Measurements from ENCODE around the gene MDGA2.

The MDGA2 gene

GRCh38 chr14:47438650-47439140, 236.7 kb downstream of the MDGA2 start:
- peak overlapping the region; percentile 81 for H3K27ac ChIP-seq (ENCODE audit: low read depth, low read length)
- no peaks in the 10 kb centered on the region for H3K27me3 ChIP-seq (ENCODE audit: control insufficient read depth, insufficient read depth, low read length)
- H3K9ac ChIP-seq (ENCODE audit: low read depth, low read length), result no peak overlapping the region
- no peak overlapping the region; the same call in 1 of the 2 replicates for H3K4me3 ChIP-seq (ENCODE audit: low read depth, low read length)
- H3K4me1 ChIP-seq (ENCODE audit: control insufficient read depth, insufficient read depth, low read length), result peaks cover 43% of the 10 kb centered on the region
- no peaks in the 10 kb centered on the region for H3K9me3 ChIP-seq (ENCODE audit: control insufficient read depth, insufficient read depth, low read length)
- H3K36me3 ChIP-seq (ENCODE audit: control insufficient read depth, insufficient read depth, low read length), result no peaks in the 10 kb centered on the region

DNA sequence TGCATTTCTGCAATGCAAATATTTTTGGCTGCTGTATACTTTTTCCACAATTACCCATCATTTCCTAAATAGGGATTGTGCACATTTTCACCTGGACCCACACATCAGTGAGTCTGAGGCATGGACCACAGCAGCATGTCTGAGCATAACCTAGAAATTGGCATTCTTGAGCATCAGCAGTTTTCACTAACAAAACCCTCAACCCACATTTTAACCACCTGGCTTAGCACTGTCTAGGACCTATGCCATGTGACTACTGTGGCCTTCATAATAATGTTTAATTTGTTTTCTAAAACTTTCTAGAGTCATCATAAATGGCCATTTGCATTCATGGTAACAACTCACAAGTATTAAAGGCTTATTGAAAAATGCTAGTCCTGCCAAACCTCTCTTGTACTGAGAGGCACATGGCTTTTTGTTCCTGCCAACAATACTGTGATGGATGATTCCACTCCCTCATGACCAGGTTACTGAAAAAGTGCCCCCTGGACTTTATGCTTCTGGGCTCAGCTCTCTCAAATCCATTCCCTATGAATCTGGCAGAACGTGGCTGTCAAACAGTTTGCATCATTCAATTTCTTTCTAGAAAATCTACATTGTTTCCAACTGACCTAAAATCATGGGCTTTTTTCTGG, 240.0 kb downstream of the MDGA2 start:
- H3K4me3 ChIP-seq (ENCODE audit: low read depth, low read length), result no peak overlapping the region
- no peaks in the 10 kb centered on the region for H3K27me3 ChIP-seq (ENCODE audit: control insufficient read depth, insufficient read depth, low read length)
- H3K9ac ChIP-seq (ENCODE audit: low read depth, low read length), result no peak overlapping the region
- H3K9me3 ChIP-seq (ENCODE audit: control insufficient read depth, insufficient read depth, low read length), result no peaks in the 10 kb centered on the region
- peaks cover 45% of the 10 kb centered on the region for H3K4me1 ChIP-seq (ENCODE audit: control insufficient read depth, insufficient read depth, low read length)
- H3K27ac ChIP-seq (ENCODE audit: low read depth, low read length), result no peak overlapping the region
- no peaks in the 10 kb centered on the region for H3K36me3 ChIP-seq (ENCODE audit: control insufficient read depth, insufficient read depth, low read length)

DNA sequence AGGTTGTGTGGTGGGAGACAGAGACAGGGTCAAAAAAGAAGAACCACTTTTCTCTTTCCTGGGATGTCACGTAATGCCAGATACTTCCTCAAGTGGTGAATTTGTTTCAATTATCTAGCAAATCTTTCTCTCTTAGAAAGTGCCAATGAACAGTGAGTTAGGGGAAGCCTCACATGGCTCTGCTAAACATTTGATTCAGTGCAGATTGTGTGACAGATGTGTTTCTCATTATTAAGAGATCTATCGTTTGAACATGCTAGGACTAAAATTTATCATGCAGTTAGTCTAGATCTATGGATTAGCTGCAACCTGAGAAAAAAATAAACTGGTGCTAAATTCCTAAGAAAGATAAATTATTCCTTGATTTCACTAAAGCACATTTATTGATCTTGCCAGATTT, 247.8 kb downstream of the MDGA2 start:
- Histone ChIP-seq H3K9ac (ENCODE audit: low read depth, low read length) (no peak overlapping the region), H3K4me1 (ENCODE audit: control insufficient read depth, insufficient read depth, low read length) (peaks cover 7% of the 10 kb centered on the region), H3K36me3 (ENCODE audit: control insufficient read depth, insufficient read depth, low read length) (no peaks in the 10 kb centered on the region), H3K4me3 (ENCODE audit: low read depth, low read length) (no peak overlapping the region), H3K9me3 (ENCODE audit: control insufficient read depth, insufficient read depth, low read length) (no peaks in the 10 kb centered on the region), H3K27me3 (ENCODE audit: control insufficient read depth, insufficient read depth, low read length) (no peaks in the 10 kb centered on the region), H3K27ac (ENCODE audit: low read depth, low read length) (no peak overlapping the region)

DNA sequence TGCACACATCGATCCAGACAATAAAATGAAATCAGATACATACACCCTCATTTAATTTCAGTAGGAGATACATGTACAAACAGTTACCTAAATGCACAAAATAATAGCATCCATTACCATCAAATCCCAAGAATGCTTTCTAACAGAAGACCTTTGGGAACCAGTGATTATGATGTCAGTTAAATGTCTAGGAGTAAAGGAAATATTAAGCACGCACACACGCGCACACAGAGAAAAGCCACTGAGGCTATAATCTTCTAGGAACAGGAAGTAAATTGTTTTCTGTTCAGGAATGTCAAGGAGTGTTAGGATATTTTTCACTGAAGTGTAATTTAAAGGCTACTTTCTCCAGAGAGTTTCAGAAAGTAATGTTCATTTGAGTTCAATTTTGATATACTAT, 250.1 kb downstream of the MDGA2 start:
- H3K4me3 ChIP-seq (ENCODE audit: low read depth, low read length), result no peak overlapping the region
- H3K36me3 ChIP-seq (ENCODE audit: control insufficient read depth, insufficient read depth, low read length), result no peaks in the 10 kb centered on the region
- H3K9ac ChIP-seq (ENCODE audit: low read depth, low read length), result no peak overlapping the region
- H3K27ac ChIP-seq (ENCODE audit: low read depth, low read length), result no peak overlapping the region
- H3K27me3 ChIP-seq (ENCODE audit: control insufficient read depth, insufficient read depth, low read length), result no peaks in the 10 kb centered on the region
- H3K9me3 ChIP-seq (ENCODE audit: control insufficient read depth, insufficient read depth, low read length), result no peaks in the 10 kb centered on the region
- peaks cover 23% of the 10 kb centered on the region for H3K4me1 ChIP-seq (ENCODE audit: control insufficient read depth, insufficient read depth, low read length)

GRCh38 chr14:47422191-47422590, 253.2 kb downstream of the MDGA2 start:
- Histone ChIP-seq H3K4me3 (ENCODE audit: low read depth, low read length) (0 out of 2 replicates have a peak overlapping the region, but pooled peaks have one; percentile 18), H3K9me3 (ENCODE audit: control insufficient read depth, insufficient read depth, low read length) (no peaks in the 10 kb centered on the region), H3K36me3 (ENCODE audit: control insufficient read depth, insufficient read depth, low read length) (no peaks in the 10 kb centered on the region), H3K4me1 (ENCODE audit: control insufficient read depth, insufficient read depth, low read length) (peaks cover 23% of the 10 kb centered on the region), H3K9ac (ENCODE audit: low read depth, low read length) (no peak overlapping the region), H3K27ac (ENCODE audit: low read depth, low read length) (peak overlapping the region; percentile 46), H3K27me3 (ENCODE audit: control insufficient read depth, insufficient read depth, low read length) (no peaks in the 10 kb centered on the region)

- Histone ChIP-seq H3K4me1 (ENCODE audit: control insufficient read depth, insufficient read depth, low read length) (no peaks in the 10 kb centered on the region), H3K27me3 (ENCODE audit: control insufficient read depth, insufficient read depth, low read length) (no peaks in the 10 kb centered on the region), H3K4me3 (ENCODE audit: low read depth, low read length) (no peak overlapping the region), H3K9ac (ENCODE audit: low read depth, low read length) (no peak overlapping the region), H3K27ac (ENCODE audit: low read depth, low read length) (no peak overlapping the region), H3K9me3 (ENCODE audit: control insufficient read depth, insufficient read depth, low read length) (no peaks in the 10 kb centered on the region), H3K36me3 (ENCODE audit: control insufficient read depth, insufficient read depth, low read length) (no peaks in the 10 kb centered on the region)
These were observed 263.9 kb downstream of the MDGA2 start for GRCh38 chr14:47411523-47411922.

DNA sequence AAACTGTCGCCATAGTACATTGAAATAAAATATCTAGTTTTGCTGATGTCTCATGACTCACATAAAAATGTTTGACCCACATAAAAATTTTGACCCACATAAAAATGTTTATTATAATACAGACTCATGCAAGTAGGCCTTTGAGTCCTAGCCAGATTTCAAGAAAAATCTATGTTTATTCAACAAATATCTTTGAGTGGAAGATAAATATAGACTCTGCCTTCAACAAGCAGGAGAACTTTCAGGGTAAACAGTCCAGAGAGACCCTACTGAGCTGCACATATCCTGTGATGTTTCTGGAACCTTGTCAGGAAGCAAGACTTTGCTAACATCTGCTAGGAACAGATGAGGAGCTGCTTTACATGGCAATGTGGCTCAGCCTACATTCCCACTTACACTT, 283.1 kb downstream of the MDGA2 start:
- H3K9me3 ChIP-seq (ENCODE audit: control insufficient read depth, insufficient read depth, low read length), result no peaks in the 10 kb centered on the region
- no peaks in the 10 kb centered on the region for H3K36me3 ChIP-seq (ENCODE audit: control insufficient read depth, insufficient read depth, low read length)

DNA sequence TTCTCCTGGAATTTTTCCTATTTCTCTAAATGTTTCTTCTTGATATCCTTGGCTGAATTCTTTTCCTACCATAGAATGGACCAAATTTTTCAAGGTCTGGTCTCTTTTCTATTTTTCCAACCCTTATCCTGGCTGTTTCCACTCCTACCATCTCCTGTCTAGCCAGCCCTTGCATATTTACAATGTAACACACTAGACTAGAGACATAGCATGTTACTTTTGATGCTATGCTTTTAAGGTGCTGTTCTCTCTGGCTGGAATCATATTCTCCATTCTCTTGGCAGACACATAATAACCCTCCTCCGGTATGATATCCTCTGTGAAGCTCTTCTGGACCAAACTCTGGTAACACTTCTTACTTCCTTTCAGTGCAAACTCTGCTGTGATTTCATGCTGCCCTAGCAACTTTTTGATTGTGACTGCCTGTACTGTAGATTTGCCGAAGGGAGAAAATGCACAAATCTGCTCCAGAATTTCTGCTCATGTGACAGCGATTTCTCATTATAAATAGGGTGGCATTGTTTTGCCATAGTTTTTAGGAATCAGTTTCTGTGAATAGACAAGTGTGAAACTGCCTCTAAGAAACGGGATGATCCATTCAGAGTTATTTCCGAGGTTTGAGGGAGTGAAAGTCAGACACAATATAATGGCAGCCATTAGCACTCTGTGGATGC, 284.4 kb downstream of the MDGA2 start:
- Histone ChIP-seq H3K36me3 (ENCODE audit: control insufficient read depth, insufficient read depth, low read length) (no peaks in the 10 kb centered on the region), H3K27ac (ENCODE audit: low read depth, low read length) (no peak overlapping the region), H3K9me3 (ENCODE audit: control insufficient read depth, insufficient read depth, low read length) (no peaks in the 10 kb centered on the region), H3K27me3 (ENCODE audit: control insufficient read depth, insufficient read depth, low read length) (no peaks in the 10 kb centered on the region), H3K4me3 (ENCODE audit: low read depth, low read length) (no peak overlapping the region), H3K4me1 (ENCODE audit: control insufficient read depth, insufficient read depth, low read length) (peaks cover 19% of the 10 kb centered on the region), H3K9ac (ENCODE audit: low read depth, low read length) (no peak overlapping the region)

More for the DNA sequence above, 283.1 kb downstream of the MDGA2 start:
- Histone ChIP-seq H3K4me1 (ENCODE audit: control insufficient read depth, insufficient read depth, low read length) (peaks cover 19% of the 10 kb centered on the region), H3K27ac (ENCODE audit: low read depth, low read length) (no peak overlapping the region), H3K27me3 (ENCODE audit: control insufficient read depth, insufficient read depth, low read length) (no peaks in the 10 kb centered on the region), H3K4me3 (ENCODE audit: low read depth, low read length) (no peak overlapping the region), H3K9ac (ENCODE audit: low read depth, low read length) (no peak overlapping the region)

GRCh38 chr14:47389535-47389934, 285.9 kb downstream of the MDGA2 start:
- Histone ChIP-seq H3K36me3 (ENCODE audit: control insufficient read depth, insufficient read depth, low read length) (no peaks in the 10 kb centered on the region), H3K9ac (ENCODE audit: low read depth, low read length) (no peak overlapping the region), H3K4me1 (ENCODE audit: control insufficient read depth, insufficient read depth, low read length) (peaks cover 19% of the 10 kb centered on the region), H3K27me3 (ENCODE audit: control insufficient read depth, insufficient read depth, low read length) (no peaks in the 10 kb centered on the region), H3K9me3 (ENCODE audit: control insufficient read depth, insufficient read depth, low read length) (no peaks in the 10 kb centered on the region), H3K27ac (ENCODE audit: low read depth, low read length) (peak overlapping the region; percentile 9), H3K4me3 (ENCODE audit: low read depth, low read length) (no peak overlapping the region)

DNA sequence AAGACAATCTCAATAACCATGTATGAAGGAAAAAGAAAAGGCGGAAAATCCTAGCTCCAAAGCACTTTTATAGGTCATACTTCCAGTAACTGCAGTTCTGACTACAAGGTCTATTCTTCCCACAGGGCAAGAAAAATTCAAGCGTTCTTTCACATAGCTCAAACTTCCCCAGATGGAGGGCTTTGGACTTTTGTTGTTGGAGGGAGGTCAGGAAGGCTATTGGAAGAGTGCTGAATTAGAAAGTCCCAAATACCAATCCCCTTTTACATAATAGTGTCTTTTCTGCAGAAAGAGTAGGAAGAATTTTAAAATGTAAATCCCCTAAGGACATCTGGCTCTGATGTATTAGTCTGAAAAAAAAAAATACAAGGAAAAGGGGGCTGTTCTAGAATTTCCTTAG, 309.4 kb downstream of the MDGA2 start:
- Histone ChIP-seq H3K9me3 (ENCODE audit: control insufficient read depth, insufficient read depth, low read length) (no peaks in the 10 kb centered on the region), H3K27me3 (ENCODE audit: control insufficient read depth, insufficient read depth, low read length) (no peaks in the 10 kb centered on the region), H3K27ac (ENCODE audit: low read depth, low read length) (peak overlapping the region; percentile 75), H3K4me3 (ENCODE audit: low read depth, low read length) (0 out of 2 replicates have a peak overlapping the region, but pooled peaks have one; percentile 12), H3K36me3 (ENCODE audit: control insufficient read depth, insufficient read depth, low read length) (no peaks in the 10 kb centered on the region), H3K4me1 (ENCODE audit: control insufficient read depth, insufficient read depth, low read length) (peaks cover 24% of the 10 kb centered on the region), H3K9ac (ENCODE audit: low read depth, low read length) (0 out of 2 replicates have a peak overlapping the region, but pooled peaks have one; percentile 25)

DNA sequence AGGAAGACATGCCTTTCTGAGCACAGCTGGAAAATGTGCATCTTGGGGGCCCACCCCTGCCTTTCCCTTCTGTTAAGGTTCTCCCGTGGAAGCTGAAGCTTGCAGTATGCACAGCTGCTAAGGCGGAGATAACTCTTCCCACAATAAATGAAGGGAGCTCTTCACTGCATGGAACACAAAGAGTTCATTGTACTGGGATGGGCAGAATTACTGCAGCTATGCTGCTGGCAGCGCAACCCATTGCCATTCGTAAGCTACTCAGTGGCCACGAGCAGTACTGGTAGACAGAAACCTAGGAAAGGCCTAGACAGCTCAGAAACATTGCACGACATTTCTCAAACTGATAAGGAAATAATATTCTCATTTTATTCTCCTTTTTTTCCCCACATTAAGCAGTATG, 310.2 kb downstream of the MDGA2 start:
- H3K27ac ChIP-seq (ENCODE audit: low read depth, low read length), result peak overlapping the region; percentile 40
- no peaks in the 10 kb centered on the region for H3K36me3 ChIP-seq (ENCODE audit: control insufficient read depth, insufficient read depth, low read length)
- H3K4me1 ChIP-seq (ENCODE audit: control insufficient read depth, insufficient read depth, low read length), result peaks cover 24% of the 10 kb centered on the region
- 0 out of 2 replicates have a peak overlapping the region, but pooled peaks have one; percentile 12 for H3K4me3 ChIP-seq (ENCODE audit: low read depth, low read length)
- H3K9me3 ChIP-seq (ENCODE audit: control insufficient read depth, insufficient read depth, low read length), result no peaks in the 10 kb centered on the region
- H3K9ac ChIP-seq (ENCODE audit: low read depth, low read length), result no peak overlapping the region
- H3K27me3 ChIP-seq (ENCODE audit: control insufficient read depth, insufficient read depth, low read length), result no peaks in the 10 kb centered on the region
